Superior temporal gyrus (tissue), 1 donor: Measurements from ENCODE around the gene CATSPERB.
"Not testable (repeated sequence)": the region's sequence is repeated elsewhere in the genome, so short reads cannot be mapped to it uniquely, and the experiment has no call there.

Experiments
- DNase-seq: peaks from one replicate; pipeline ENCODE4 v3.0.0-alpha.2; 2016; ENCODE audit errors: extremely low spot score

CATSPERB gene

GRCh38 chr14:91677687-91678086 lies 54.2 kb downstream of the CATSPERB start:
- not testable (repeated sequence) for DNase-seq

- no peak for DNase-seq
These were observed 57.0 kb downstream of the CATSPERB start for GRCh38 chr14:91674911-91675310.

- no peak for DNase-seq
These were observed 62.0 kb downstream of the CATSPERB start for GRCh38 chr14:91669867-91670266.

- not testable (repeated sequence) for DNase-seq
These were observed 64.8 kb downstream of the CATSPERB start for GRCh38 chr14:91667101-91667500.

GRCh38 chr14:91660790-91661189 lies 71.1 kb downstream of the CATSPERB start:
- DNase-seq, result no peak

GRCh38 chr14:91654836-91655235 lies 77.0 kb downstream of the CATSPERB start:
- no peak for DNase-seq

GRCh38 chr14:91653451-91653850 lies 78.4 kb downstream of the CATSPERB start:
- DNase-seq, result no peak

- DNase-seq, result peak; percentile 70
These were observed 82.0 kb downstream of the CATSPERB start for GRCh38 chr14:91649930-91650329.

GRCh38 chr14:91647856-91648255 lies 84.0 kb downstream of the CATSPERB start:
- no peak for DNase-seq

GRCh38 chr14:91636604-91637003 lies 95.3 kb downstream of the CATSPERB start:
- DNase-seq, result peak; percentile 13

- DNase-seq, result no peak
These were observed 107.1 kb downstream of the CATSPERB start for GRCh38 chr14:91624757-91625156.

- no peak for DNase-seq
These were observed 117.7 kb downstream of the CATSPERB start for GRCh38 chr14:91614187-91614586.

- DNase-seq, result no peak
These were observed 118.3 kb downstream of the CATSPERB start for GRCh38 chr14:91613459-91614112.

GRCh38 chr14:91611528-91611927 lies 120.4 kb downstream of the CATSPERB start:
- DNase-seq, result no peak

- DNase-seq, result no peak
These were observed 122.7 kb downstream of the CATSPERB start for GRCh38 chr14:91609161-91609560.

GRCh38 chr14:91607322-91608047 lies 124.4 kb downstream of the CATSPERB start:
- no peak for DNase-seq

GRCh38 chr14:91606851-91607250 lies 125.0 kb downstream of the CATSPERB start:
- DNase-seq, result no peak

GRCh38 chr14:91604611-91605010 lies 127.3 kb downstream of the CATSPERB start:
- DNase-seq, result not testable (repeated sequence)

GRCh38 chr14:91599994-91600393 lies 131.9 kb downstream of the CATSPERB start:
- DNase-seq, result peak; percentile 23

GRCh38 chr14:91595736-91596135 lies 136.2 kb downstream of the CATSPERB start:
- DNase-seq, result no peak

GRCh38 chr14:91593957-91594356 lies 137.9 kb downstream of the CATSPERB start:
- not testable (repeated sequence) for DNase-seq

- DNase-seq, result no peak
These were observed 145.5 kb downstream of the CATSPERB start for GRCh38 chr14:91586410-91586809.

GRCh38 chr14:91585856-91586255 lies 146.0 kb downstream of the CATSPERB start:
- no peak for DNase-seq
